Eye (tissue), 1 donor: ENCODE measurements around the gene HK1.
"Not testable (repeated sequence)": the region's sequence is repeated elsewhere in the genome, so short reads cannot be mapped to it uniquely, and the experiment has no call there.

Experiments
- DNase-seq: peaks from one replicate; pipeline ENCODE4 v3.0.0-alpha.2; 2015

HK1 gene

DNA sequence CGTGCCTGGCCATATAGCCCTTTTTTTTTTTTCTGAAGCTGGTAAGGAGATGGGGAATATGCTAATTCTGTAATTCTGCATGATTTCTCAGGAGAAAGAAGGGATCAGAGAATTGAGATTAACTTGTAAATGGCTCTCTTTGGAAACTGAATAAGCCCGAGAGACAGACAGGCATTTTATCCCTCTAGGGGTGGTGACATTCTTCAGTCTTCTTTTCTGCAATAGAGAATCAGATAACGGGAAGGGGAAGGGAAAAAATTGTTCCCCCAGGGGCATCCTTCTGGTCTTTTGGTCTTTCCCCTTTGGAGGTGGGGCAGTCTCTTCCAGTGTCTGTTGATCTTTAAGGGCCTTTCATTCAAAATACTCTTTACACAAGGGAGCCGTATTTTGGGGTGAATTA, 34.2 kb downstream of the HK1 start:
- no peak for DNase-seq

GRCh38 chr10:69315100-69315542, 36.8 kb downstream of the HK1 start:
- DNase-seq: no peak

GRCh38 chr10:69315610-69316312, 37.5 kb downstream of the HK1 start:
- DNase-seq: no peak

GRCh38 chr10:69316313-69317059, 38.2 kb downstream of the HK1 start:
- DNase-seq: no peak

DNA sequence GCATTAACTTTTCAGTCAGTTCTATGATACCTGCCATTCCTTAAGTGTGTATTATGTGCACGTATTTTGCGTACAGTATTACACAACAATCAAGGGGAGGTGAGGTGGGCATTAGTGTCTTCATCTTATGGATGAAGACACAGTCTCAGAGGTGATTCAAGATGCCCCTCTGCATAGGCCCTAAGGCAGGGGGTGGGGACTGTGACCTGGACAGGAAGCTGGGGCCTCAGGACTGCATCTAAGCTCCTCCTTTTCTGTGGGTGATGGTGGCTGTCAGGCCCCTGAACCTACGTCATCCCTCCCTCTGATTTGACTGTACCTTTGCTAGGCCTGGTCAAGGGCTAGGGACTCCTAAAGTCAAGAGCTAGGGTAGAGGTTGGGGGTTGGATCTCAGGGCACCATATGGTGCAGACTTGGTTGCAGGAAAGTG, 38.9 kb downstream of the HK1 start:
- no peak for DNase-seq

- no peak for DNase-seq
These were observed 39.4 kb downstream of the HK1 start for GRCh38 chr10:69317626-69318105.

DNA sequence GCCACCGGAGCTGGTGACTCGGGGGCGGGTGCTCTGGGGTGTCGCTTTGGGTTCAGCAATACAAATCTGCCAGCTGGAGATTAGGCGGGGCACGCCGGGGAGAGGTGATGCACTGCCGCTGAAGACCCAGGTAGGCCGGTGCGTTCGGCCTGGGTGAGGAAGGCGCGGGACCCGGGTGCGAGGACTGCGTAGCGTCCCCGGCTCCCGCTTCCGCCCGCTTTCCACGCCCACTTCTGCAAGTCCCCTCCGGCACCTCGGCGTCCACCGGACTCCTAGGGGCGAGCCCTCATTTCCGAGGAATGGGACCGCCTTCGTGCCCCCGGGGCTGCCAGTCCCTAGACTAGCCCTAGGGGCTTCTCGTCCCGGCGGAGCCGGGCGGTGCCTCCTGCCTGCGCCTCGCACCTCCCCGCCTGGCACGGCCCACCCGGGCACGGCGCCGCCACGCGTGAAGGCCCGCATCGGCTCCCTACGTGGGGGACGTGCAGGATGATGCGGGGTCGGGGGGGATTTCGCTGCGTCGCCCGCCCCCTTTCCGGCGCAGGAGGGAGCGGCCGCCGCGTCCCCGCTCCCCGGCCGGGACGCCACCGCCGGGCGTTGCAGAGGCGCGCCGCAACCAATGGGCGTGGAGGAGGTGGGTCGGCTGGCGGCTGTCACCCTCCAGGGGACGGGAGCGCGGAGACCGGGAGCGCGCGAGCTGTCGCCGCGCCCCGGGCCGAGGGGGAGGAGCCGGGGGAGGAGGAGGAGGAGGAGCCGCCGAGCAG, 40.0 kb downstream of the HK1 start:
- DNase-seq: peak; percentile 96

- peak; percentile 71 for DNase-seq
These were observed 40.8 kb downstream of the HK1 start for GRCh38 chr10:69318867-69319727.

DNA sequence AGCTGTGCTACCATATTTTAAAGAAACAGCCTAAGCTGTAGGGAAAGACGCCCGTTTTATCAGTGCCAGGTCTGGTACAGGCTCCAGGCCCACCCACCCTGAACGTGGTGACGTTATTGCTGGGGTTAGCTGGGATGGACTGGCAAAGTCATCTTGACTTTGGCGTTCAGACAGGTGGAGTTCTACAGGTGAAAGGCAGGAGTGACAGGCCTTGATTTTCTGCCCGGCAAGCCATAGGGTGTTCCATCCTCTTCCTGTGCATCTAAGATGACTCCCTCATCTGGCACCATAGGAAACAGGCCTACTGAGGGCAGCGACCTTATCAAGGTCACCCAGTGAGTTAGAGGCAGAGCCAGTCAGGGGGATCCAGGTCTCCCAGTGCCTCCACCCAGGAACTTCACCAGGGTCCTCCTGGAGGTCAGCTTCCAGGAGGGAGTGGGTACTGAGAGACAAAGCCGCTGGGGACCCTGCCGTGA, 41.6 kb downstream of the HK1 start:
- DNase-seq: no peak

- DNase-seq: no peak
These were observed 42.2 kb downstream of the HK1 start for GRCh38 chr10:69320521-69320920.

DNA sequence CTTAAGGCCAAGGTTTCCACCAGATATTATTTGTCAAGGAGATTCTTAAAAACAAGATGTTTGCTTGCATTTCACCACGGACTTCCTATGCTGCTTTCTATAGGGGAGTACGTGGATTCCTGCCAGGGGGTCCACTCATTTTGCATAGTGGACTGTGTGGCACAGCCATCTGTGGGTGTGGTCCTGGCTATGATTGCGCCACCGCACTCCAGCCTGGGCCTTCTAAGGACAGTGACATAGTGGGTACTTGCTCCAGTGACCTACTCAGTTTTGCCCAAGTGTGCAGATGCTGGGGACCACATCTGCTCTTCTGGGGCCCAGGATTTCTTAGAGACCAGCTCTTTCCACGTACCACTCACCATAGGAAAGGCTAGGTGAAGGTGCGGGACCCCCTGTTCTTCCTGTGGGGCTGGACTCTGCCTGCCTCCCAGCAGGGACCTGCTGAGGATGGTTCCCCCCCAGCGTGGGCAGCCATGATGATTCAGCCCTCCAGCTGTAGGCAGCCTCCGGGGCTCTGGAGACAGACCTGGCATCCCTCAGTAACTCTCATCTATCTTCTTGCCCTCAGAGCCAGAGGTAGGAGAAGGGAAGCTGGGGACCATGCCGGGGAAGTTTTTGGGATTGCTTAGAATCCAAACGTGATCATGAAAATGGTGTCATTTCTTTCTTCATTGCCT, 42.9 kb downstream of the HK1 start:
- DNase-seq: no peak

DNA sequence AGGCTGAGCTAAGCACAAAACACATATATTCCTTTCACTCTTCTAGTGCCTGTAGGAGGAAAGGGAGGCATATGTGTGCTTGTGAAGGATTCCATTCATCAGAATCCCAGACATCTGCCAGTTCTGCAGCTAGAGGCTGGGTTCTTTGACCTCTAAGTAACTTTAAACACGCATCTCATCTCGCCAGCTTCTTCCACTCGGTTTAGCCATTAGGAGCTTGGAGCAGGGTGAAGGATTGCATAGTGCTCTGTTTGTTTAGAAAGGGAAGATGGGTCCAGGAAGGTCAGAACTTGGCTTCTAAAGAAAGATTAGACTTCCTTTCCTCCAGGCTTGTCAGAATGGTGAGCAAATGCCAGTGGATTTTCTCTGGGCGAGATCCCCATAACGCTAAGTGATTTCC, 43.6 kb downstream of the HK1 start:
- DNase-seq: no peak

- DNase-seq: not testable (repeated sequence)
These were observed 44.0 kb downstream of the HK1 start for GRCh38 chr10:69322346-69322745.

DNA sequence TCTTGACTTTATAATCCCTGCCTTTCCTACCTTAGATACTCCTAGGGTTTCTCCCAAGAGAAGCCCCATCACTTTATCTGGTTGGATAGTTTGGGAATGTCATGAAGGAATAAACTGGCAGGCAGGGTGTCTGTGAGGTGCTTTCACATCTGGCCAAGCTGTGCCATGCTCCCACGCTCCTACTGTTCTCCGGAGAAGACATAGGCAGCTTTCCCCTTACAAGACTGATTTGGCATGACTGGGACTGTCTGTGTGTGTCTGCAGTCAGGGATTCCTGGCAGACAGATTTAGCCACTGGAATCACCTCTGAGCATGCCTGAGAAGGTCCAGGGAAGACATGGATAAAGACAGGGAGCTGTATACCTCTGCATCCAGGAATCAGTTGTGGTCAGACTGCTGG, 45.3 kb downstream of the HK1 start:
- DNase-seq: no peak

DNA sequence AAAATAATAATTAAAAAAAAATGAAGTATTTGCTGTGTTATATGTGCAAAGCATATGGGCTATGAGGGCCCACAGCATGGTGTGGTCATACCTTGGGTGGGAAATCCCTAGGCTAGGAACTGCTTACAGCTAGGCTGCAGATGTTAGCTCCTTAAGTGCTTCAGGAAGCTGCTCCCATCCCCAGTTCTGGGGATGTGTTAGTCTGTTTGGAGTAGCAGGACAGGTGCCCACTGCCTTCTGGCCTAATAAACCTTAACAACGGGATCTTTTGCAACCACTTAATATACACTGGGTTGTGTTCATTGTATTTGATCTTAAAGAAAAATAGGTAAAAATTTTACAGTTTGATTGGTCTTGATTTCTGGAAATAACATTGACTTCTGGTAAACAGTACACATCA, 46.3 kb downstream of the HK1 start:
- DNase-seq: no peak

- peak; percentile 62 for DNase-seq
These were observed 47.6 kb downstream of the HK1 start for GRCh38 chr10:69325637-69326523.

DNA sequence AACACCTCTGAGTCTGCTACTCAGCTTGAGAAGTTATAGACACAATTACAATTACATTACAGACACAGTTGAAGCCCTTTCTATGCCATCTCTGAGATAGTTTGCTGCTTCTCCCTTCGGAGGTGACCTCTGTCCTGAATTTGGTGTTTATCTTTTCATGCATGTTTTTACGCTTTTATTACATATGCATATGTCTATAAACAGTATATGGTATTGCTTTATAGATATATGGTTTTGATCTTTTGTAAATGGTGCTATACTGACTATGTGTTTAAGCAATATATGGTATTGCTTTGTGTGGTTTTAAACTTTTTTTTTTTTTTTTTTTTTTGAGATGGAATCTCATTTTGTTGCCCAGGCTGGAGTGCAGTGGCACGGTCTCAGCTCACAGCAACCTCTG, 48.4 kb downstream of the HK1 start:
- DNase-seq: no peak

DNA sequence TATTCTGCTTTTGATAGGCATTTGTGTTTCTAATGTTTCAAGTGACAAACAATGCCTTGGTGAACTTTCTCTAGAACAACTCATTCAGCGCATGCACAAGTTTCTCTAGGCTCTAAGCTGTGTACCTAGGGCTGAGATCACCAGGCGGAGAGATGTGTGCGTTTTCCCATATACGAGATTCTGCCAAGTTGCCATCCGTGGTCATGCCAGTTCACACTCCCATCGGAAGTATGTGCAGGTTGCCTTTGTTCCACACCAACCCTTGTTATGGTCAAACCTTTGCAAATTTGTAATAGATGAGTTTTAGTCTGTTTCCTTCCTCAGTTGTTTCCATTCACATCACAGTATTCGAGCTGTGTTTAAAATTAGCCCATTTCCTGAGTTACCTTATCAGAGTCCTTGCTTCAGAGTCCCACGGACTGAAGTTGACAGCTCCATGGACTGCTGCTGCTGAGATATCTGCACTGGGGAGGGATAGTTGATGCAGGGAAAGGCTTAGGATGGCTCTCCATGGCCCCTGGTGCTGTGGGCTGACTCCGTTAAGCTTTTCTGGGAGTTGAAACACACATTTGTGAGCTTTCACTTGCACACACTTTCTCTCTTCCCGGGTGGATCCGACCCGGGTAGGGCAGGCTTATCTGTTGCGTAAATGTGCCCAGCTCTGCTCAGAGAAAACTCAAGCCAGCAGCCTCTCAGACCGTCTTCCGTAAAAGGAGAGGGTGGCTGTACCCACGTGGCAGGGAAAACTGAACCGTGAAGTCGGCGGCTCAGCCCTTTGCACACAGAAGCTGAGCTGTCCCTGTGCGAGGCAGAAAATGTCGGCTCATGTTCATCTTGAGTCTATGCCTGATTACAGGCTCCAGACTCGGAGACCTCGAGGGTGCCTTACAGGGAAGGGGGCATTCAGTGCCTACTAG, 49.4 kb downstream of the HK1 start:
- peak; percentile 53 for DNase-seq

DNA sequence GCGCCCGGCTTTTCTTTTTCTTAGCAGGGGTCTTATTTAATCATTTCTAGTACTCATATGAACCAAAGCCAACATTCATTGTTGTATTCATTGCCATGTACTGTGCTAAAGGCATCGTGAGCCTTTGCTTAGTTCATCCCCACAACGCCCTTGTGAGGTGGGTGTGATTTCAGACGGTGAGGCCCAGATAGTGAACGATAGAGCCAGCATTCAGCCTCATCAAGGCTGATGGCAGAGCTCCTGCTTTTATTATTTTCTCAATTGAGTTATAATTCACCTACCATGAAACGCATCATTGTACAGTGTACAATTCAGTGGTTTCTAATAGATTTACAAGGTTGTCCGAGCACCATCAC, 50.1 kb downstream of the HK1 start:
- no peak for DNase-seq

DNA sequence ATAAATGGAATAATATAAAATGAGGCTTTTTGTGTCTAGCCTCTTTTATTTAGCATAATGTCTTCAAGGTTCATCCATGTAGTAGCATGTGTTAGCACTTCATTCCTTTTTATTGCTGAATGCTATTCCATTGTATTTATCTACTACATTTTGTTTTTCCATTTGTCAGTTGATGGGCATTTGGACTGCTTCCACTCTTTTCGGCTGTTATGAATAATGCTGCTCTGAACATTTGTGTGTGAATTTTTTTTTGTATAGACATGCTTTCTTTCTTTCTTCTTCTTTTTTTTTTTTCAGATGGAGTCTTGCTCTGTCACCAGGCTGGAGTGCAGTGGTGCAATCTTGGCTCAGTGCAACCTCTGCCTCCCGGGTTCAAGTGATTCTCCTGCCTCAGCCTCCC, 50.6 kb downstream of the HK1 start:
- not testable (repeated sequence) for DNase-seq
